NCI-H2107 treated with DMSO at 0.1 percent for 48 hours (cell line): ENCODE measurements around the gene TWIST1.

Experiments
- DNase-seq: peaks from one replicate; lab custom pipeline; 2025; ENCODE audit not compliant: unreplicated experiment; lab: John Stamatoyannopoulos, UW

TWIST1 gene

GRCh38 chr7:19117091-19117869, at the start of gene TWIST1:
Gene TWIST1, minus strand, starts transcription at chr7:19117636. Its CDS starts 315 bp downstream, at chr7:19117321.
- DNase-seq, result no peak

- no peak for DNase-seq
These were observed 44.2 kb upstream of the TWIST1 start for GRCh38 chr7:19161671-19162070.

DNA sequence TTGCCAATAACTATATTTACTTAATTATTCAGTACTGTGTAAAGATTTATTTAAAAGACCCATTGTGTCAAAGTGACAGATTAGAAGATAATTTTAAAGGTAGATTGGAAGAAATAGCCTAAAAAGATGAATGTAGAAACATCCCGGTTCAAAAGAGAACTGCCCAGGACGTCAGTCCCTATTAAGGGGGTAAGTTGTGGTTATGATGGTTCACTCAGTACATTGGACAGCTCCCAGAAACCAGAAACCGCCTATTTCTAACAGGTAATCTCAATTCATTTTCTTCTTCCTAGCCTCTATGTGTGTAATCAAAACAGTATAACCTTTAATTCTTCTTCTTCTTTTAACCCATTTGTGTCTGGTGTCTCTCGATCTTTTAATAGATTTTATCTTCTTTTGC, 29.3 kb upstream of the TWIST1 start:
- DNase-seq, result no peak

GRCh38 chr7:19145434-19146115, 28.1 kb upstream of the TWIST1 start:
- no peak for DNase-seq

DNA sequence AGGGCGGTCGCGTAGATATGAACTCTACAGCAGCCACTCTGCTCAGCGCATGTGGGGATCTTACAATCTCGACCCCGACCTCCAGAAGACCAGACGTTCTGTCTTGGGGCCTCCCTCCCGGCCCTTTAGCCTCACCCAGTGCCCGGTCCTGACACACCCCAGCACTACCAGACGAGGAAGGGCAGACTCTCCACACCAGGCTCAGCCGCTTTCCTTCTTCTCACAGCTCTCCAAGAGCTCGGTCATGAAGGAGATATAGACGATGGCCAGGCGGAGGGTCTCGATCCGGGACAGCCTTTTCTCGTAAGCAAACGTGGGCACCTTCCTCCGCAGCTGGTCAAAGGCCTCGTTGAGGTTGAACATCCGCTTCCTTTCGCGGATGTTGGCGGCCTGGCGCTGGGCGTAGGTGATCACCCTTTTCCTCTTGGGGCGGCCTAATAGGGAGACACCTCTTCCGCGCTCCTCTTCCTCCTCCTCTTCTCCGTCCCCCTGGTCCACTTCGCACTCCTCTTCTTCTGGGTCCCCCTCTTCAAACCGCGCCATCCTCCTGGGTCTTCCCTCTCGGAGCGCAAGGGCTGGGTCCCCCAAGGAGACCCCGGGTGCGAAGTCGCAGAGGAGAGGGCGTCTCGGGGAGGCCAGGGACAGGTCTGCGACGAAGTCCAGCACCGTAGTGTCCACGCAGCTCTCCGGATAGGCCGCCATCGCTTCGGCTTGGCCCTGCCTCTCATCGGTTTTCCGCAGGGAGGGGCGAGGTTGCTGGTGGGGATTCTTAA, 27.4 kb upstream of the TWIST1 start, which contains the start of gene FERD3L:
Gene FERD3L (minus strand): TSS at position 761 of the 773 bp plus-strand sequence. CDS start 59 bp downstream, at position 702.
- DNase-seq, result no peak

- DNase-seq, result no peak
These were observed 26.6 kb upstream of the TWIST1 start for GRCh38 chr7:19143881-19144574.

DNA sequence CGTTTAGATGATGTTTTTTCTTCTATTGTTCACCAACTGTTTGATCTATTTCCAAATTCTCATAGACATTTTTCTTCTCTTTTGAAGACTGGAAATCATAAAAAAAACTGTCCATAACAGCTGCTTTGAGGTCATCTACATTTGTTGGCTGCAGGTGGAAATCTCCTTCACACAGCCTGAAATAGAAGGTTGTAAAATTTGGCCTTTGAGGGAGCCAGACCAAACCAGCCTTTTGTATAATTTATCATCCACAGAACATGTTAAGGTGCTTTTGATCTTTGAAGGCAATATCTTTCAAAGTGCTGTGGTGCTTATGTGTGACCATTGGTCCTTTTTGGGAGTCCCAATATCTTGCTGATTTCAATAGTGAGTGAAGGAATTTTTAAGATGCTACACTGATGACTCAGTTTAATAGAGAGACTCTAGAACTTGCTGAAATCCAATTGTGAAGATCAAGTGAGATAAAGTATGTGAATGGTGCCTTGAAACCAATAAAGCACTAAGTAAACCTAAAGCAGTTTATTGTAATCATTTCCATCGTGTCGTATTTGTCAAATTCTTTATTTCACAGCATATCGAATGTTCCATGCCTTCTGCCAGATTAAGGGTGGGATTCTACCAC, 22.4 kb upstream of the TWIST1 start:
- DNase-seq, result no peak

- DNase-seq, result no peak
These were observed 16.4 kb upstream of the TWIST1 start for GRCh38 chr7:19133886-19134285.

GRCh38 chr7:19133390-19133789, 16.0 kb upstream of the TWIST1 start:
- no peak for DNase-seq

- DNase-seq, result no peak
These were observed 11.4 kb upstream of the TWIST1 start for GRCh38 chr7:19128856-19129255.

- no peak for DNase-seq
These were observed 4.6 kb upstream of the TWIST1 start for GRCh38 chr7:19121977-19122588.

DNA sequence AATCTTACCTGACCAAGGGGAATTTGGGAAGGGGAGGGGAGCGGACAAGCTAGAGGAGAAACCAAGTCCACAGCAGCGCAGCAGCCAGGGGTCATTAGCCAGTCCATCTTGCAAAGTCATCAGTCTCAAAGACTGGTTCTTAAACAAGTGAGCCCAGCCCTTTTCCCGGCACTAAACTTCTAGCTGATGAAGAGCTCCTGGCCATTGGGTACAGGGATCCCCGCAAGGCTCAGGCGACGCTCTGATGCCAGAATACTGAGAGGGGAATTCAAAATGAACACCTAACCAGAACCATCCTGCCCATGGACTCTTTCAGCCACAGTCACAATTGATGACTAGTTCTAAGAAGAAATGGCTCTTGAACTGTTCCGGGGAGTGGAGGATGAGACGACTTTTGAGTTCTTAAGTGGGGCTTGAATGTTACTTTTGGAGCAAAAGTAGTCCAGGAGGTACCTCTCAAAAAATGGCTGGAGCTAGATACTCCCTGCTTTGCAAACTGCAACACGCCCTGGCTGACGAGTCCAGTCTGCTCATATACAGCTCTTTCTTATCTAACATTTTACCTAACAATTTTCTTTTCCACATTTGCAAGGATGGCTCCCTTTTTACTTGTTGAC, 2.5 kb upstream of the TWIST1 start:
- no peak for DNase-seq

DNA sequence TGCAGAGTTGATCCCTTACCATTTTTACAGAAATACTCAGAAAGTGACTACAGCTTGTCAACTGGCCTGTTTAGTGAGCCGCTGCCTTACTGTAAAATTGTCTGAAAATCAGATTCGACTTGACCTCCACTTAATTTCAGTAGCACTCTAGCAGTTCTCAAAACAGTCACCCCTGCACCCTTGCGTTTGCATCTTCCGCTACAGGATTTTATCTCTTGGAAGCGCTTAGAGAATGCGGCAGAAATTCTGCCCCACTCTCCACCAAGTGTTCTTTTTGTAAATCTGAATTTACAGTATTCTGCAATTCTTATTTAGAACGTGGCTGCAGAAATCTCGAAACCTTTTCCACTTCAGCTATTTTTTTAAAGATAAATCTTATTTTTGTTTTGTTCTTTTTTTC, 1.9 kb upstream of the TWIST1 start:
- DNase-seq, result no peak

DNA sequence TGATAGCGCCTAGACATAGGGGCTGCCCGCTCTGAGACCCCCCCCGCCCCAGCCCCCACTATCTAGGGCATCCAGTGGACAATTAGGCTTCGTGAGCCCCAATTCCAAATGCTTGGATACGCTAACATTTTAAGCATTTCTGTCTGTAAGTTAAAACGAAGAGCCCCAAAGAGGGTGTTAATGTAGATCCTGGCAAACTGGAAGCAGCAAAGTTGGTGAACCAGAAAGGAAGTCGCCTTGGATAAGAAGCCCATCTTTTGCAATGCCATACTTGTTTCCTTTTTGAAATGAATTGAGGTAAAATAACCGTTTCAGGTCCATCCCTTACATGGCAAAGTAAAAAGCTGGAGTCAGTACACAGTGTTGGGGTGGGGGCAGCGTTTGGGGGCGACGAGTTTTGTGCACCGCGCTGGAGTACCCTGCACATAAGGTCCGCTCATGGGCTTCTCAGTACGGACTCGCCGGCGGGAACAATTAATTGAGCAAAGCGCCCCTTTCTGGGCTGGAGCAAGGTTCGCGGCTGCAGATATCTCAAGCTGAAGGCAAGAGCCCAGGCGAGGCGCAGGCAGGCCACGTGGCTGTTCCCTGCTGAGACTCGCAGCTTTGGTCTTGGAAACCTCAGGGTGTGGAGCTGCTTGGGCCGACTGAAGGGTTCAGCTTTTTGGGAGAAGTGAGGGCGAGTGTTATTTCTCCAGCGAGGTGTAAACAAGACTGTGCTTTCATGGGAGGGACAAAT, 1.4 kb upstream of the TWIST1 start:
- DNase-seq, result no peak

DNA sequence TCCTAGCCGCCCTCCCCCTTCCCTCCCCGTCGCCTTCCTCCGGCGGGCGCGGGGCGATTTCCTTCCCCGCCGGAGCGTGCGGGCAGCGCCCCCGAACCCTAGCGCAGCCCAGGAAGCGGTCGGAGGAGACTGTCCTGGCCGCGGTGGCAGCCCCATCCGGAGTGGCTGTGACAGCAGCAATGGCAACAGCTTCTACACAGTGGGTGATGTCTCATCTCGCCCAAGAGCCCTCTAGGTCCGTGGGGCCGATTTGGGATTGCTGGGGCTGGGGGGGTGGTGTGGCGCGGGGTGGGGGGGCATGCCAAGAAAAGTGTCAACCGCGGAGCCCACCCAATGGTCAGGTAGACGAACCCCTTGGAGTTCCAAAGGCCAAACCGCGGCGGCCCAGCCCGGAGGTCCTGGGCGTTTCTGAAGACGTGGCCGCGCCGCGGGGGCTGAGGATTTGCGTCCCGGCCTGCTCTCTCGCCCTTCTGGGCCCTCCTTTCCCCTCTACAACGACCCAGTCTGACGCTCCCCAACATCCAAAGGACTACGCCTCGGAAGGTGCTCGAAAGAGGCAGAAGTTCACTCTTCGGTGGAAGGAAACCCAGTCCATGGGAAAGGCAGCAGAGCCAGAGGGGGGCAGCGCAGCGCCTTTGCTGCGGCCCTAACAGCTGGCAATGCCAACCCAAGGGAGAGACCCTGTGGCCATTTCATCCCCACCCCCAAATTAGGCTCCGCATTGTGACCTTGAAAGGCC, 603 bp upstream of the TWIST1 start:
- DNase-seq, result no peak

GRCh38 chr7:19116121-19117090, 1.0 kb downstream of the TWIST1 start:
- DNase-seq, result no peak

- DNase-seq, result no peak
These were observed 2.9 kb downstream of the TWIST1 start for GRCh38 chr7:19114551-19114855.
